Measurements from ENCODE around the gene PGAM5. TPM values are rescaled to one million over a fixed set of nuclear protein-coding genes. Genes with fewer than 3 reads are reported as not detected.
A peak's percentile ranks its signal among the peaks of the same experiment; 100 is the strongest.

The PGAM5 gene
- total and polyA plus RNA-seq, 12 donors = 17.5 to 37.6 (median 31.3) TPM

DNA sequence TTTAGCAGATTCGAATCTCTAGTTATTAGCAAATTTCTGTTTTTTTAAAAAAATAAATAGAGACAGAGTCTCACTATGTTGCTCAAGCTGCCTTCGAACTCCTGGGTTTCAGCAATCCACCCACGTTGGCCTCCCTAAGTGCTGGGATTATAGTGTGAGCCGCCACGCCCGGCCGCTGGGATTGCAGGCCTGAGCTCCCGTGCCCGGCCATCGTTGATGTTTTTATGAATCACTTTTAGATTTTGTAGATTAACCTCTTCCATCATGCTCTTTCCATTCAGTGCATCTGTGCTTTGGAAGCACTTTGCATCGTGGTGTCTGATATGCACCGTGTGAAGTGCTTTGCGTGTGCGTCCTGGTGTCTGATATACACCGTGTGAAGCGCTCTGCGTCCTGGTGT is 20.9 kb downstream of the PGAM5 start:
- Histone ChIP-seq H3K36me3 (peaks cover under 1 to 96% (median 70%) of the 10 kb centered on the region in 9 donors), H3K9me3 (no peaks in the 10 kb centered on the region), H3K4me1 (no peaks in the 10 kb centered on the region), H3K27me3 (no peaks in the 10 kb centered on the region), H3K4me3 (no peak overlapping the region), H3K27ac (no peak overlapping the region)
- DNase-seq = no peak
- TF ChIP-seq, protein P1, sequence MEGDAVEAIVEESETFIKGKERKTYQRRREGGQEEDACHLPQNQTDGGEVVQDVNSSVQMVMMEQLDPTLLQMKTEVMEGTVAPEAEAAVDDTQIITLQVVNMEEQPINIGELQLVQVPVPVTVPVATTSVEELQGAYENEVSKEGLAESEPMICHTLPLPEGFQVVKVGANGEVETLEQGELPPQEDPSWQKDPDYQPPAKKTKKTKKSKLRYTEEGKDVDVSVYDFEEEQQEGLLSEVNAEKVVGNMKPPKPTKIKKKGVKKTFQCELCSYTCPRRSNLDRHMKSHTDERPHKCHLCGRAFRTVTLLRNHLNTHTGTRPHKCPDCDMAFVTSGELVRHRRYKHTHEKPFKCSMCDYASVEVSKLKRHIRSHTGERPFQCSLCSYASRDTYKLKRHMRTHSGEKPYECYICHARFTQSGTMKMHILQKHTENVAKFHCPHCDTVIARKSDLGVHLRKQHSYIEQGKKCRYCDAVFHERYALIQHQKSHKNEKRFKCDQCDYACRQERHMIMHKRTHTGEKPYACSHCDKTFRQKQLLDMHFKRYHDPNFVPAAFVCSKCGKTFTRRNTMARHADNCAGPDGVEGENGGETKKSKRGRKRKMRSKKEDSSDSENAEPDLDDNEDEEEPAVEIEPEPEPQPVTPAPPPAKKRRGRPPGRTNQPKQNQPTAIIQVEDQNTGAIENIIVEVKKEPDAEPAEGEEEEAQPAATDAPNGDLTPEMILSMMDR (IDR thresholded peaks at IDR 0.05) = no peak
- intact Hi-C loops (cut with DNase I) = no loop called here
- ATAC-seq = no peak
- 92 to 94% methylated on average over 17 of the region's 17 CpGs for WGBS, 2 donors

- TF ChIP-seq, protein P1 (IDR thresholded peaks at IDR 0.05) = no peak
- DNase-seq (no peak), ATAC-seq (no peak)
- H3K27ac ChIP-seq = no peak overlapping the region
- no peaks in the 10 kb centered on the region for H3K27me3 ChIP-seq
- peaks cover 4 to 96% (median 54%) of the 10 kb centered on the region in 9 donors for H3K36me3 ChIP-seq
- H3K4me1 ChIP-seq = peaks cover 0 to 2% (median 0%) of the 10 kb centered on the region in 9 donors
- H3K4me3 ChIP-seq = no peak overlapping the region
- no peaks in the 10 kb centered on the region for H3K9me3 ChIP-seq
- intact Hi-C loops (cut with DNase I) = no loop called here
- WGBS, 2 donors = 66 to 70% methylated on average over 10 of the region's 10 CpGs
Measured at GRCh38 chr12:132734206-132734605, 23.6 kb downstream of the PGAM5 start.

- intact Hi-C loops (cut with DNase I) = no loop called here
- TF ChIP-seq, protein P1 (IDR thresholded peaks at IDR 0.05) = no peak
- H3K27ac ChIP-seq = no peak overlapping the region
- no peak overlapping the region for H3K4me3 ChIP-seq
- H3K9me3 ChIP-seq = no peaks in the 10 kb centered on the region
- ATAC-seq = no peak
- H3K4me1 ChIP-seq = peaks cover 0 to 14% (median 8%) of the 10 kb centered on the region in 9 donors
- no peak for DNase-seq
- 81 to 93% methylated on average over 20 of the region's 20 CpGs for WGBS, 2 donors
- peaks cover 4 to 99% (median 62%) of the 10 kb centered on the region in 9 donors for H3K36me3 ChIP-seq
- no peaks in the 10 kb centered on the region for H3K27me3 ChIP-seq
Measured at GRCh38 chr12:132735496-132735895, 24.9 kb downstream of the PGAM5 start.

DNA sequence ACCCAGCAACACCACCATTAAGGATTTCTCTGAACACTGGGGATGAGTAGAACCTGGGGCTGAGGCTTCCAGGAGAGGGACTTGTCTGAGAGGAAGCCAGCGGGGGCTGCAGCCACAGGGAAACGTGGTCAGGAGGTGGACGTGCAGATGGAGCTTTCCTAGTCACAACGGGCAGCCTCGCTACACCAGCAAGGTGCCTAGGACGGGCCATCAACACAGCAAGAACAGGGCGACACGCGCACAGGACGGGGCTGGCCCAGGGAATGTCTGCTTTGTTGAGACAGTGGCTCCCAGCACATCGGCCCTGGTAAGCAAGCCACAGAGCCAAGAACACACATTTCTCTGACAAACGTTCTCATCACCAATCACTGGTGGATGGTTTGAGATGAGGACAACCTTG is 25.7 kb downstream of the PGAM5 start:
- H3K4me3 ChIP-seq = no peak overlapping the region
- intact Hi-C loops (cut with DNase I) = no loop called here
- no peaks in the 10 kb centered on the region for H3K27me3 ChIP-seq
- H3K4me1 ChIP-seq = peaks cover 0 to 23% (median 14%) of the 10 kb centered on the region in 9 donors
- TF ChIP-seq, protein P1 (IDR thresholded peaks at IDR 0.05) = no peak
- no peaks in the 10 kb centered on the region for H3K9me3 ChIP-seq
- ATAC-seq (no peak), DNase-seq (no peak)
- WGBS, 2 donors = 92% methylated on average over 12 of the region's 12 CpGs
- H3K36me3 ChIP-seq = peaks cover 4 to 99% (median 61%) of the 10 kb centered on the region in 9 donors
- H3K27ac ChIP-seq = peak overlapping the region in 1 of 10 donors; percentile 14
